Kidney (tissue), 14 donors: Measurements from ENCODE around the gene ATP7A. TPM values are rescaled to one million over a fixed set of nuclear protein-coding genes. Genes with fewer than 3 reads are reported as not detected.
"Not testable (repeated sequence)": the region's sequence is repeated elsewhere in the genome, so short reads cannot be mapped to it uniquely, and the experiment has no call there.

Source experiments
- DNase-seq, 5 donors: peaks; one replicate each; pipeline ENCODE4 v3.0.0-alpha.2; 2013 to 2020
- FAIRE-seq: peaks from 2 replicates; lab custom pipeline; 2012; peaks lifted over from hg19 to GRCh38; lab: Jason Lieb, UNC
- H3K27ac ChIP-seq, 2 donors: one replicate each; pipeline ENCODE4 v1.7.0; 2013; ENCODE audit warnings: low read depth in 2 of 2, low read length in 2 of 2, inconsistent platforms in 1 of 2
- H3K27me3 ChIP-seq: one replicate; pipeline ENCODE4 v1.7.1; 2013; ENCODE audit warnings: low read length, inconsistent platforms; ENCODE audit not compliant: control insufficient read depth, insufficient read depth
- H3K36me3 ChIP-seq, 3 donors: one replicate each; pipeline versions ENCODE4 v1.7.0 to v1.7.1; 2013; ENCODE audit warnings: low read length in 3 of 3, control low read depth in 1 of 3, inconsistent platforms in 1 of 3; ENCODE audit not compliant: insufficient read depth in 3 of 3, control insufficient read depth in 2 of 3
- H3K4me1 ChIP-seq, 3 donors: one replicate each; pipeline versions ENCODE4 v1.7.0 to v1.7.1; 2013; ENCODE audit warnings: low read length in 3 of 3, inconsistent platforms in 1 of 3, low read depth in 1 of 3; ENCODE audit not compliant: control insufficient read depth in 2 of 3, insufficient read depth in 2 of 3
- H3K4me3 ChIP-seq, 3 donors: one replicate each; pipeline versions ENCODE4 v1.7.0 to v1.8.1; 2013; ENCODE audit warnings: low read length in 3 of 3, control low read depth in 1 of 3, inconsistent platforms in 1 of 3
- H3K9ac ChIP-seq, 3 donors: one replicate each; pipeline versions ENCODE4 v1.7.0 to v1.7.1; 2013; ENCODE audit warnings: low read length in 3 of 3, control low read depth in 1 of 3, inconsistent platforms in 1 of 3
- H3K9me3 ChIP-seq, 3 donors: one replicate each; pipeline versions ENCODE4 v1.7.0 to v1.7.1; 2013; ENCODE audit warnings: low read length in 3 of 3, control low read depth in 1 of 3, inconsistent platforms in 1 of 3; ENCODE audit not compliant: control insufficient read depth in 2 of 3, insufficient read depth in 1 of 3
- CTCF ChIP-seq: IDR thresholded peaks from 3 replicates; pipeline ENCODE4 v1.5.1; 2012; ENCODE audit warnings: mild to moderate bottlenecking, moderate library complexity, borderline replicate concordance; ENCODE audit not compliant: insufficient read depth; ENCODE audit errors: extremely low read depth
- intact Hi-C: fragments of 100-400 bp; cut with DNase I; formaldehyde crosslinking; loops from one replicate; pipeline ENCODE4 v1.11.1; 2022
- polyA plus RNA-seq: library from polyadenylated mRNA; stranded (reverse); fragments of 350-450 nt; fragmentation: Illumina TruSeq; extraction: RNeasy Lipid Tissue Mini Kit (QIAGEN cat#74804); gene quantifications from one replicate; pipeline ENCODE4 v1.2.3, GENCODE V29; 2014; ENCODE audit warnings: low read depth, low replicate concordance; ENCODE audit not compliant: insufficient read depth
- total RNA-seq: library from RNA; stranded (reverse); fragmentation: NEBNext Ultra II Directional; extraction: Animal tissue kit (Norgen Biotek cat#: 25700); gene quantifications from one replicate; pipeline ENCODE4 v1.2.1, GENCODE V29; 2021
- donor health status: control.
- donor health status: control.
- donor health status: control.
- donor health status: control.
- donor health status: control.
- donor health status: DM: yes; HTN: yes; CAD: no.
- donor health status: Normal renal cell carcinoma (clear cell type).

ATP7A gene
- total and polyA plus RNA-seq, 2 donors from 2014 or later: 1.9 to 11.9 TPM

DNA sequence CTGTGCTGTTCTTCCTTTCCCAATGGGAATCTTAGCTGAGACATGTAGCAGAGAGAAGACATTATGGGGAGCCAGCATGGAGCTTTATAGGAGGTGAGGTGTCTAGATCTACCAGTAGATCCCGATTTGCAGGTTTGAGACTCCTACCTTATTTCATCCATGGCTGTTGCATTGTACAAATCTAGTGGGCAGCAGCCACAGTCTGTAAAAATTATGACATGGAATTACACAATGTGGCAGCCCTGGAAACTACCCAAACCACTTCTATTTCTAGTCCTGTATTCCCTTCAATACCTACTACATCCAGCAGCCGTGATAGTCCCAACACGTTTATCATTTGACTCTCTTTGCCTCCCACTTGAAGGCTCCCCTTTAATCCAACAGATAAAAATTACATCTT is 8.1 kb downstream of the ATP7A start:
- no peak for TF ChIP-seq CTCF
- Histone ChIP-seq H3K27ac (no peak overlapping the region), H3K4me3 (no peak overlapping the region), H3K27me3 (no peaks in the 10 kb centered on the region), H3K9me3 (no peaks in the 10 kb centered on the region), H3K36me3 (no peaks in the 10 kb centered on the region), H3K9ac (no peak overlapping the region), H3K4me1 (no peaks in the 10 kb centered on the region)
- DNase-seq (no peak), FAIRE-seq (no peak)
- intact Hi-C loops: no loop called here

DNA sequence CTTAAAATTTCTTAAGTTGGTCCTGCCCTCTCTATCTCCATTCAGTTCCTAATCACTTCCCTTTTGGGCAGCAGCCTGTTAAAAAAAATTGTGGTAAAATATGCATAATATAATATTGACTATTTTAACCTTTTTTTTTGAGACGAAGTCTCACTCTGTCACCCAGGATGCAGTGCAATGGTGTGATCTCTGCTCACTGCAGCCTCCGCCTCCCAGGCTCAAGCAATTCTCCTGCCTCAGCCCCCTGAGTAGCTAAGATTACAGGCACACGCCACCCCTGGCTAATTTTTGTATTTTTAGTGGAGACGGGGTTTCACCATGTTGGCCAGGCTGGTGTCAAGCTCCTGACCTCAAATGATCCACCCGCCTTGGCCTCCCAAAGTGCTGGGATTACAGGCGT is 8.9 kb downstream of the ATP7A start:
- FAIRE-seq, H3K4me1 ChIP-seq, H3K36me3 ChIP-seq, H3K4me3 ChIP-seq, DNase-seq, H3K9ac ChIP-seq, intact Hi-C loops, H3K9me3 ChIP-seq, H3K27ac ChIP-seq, H3K27me3 ChIP-seq: not testable (repeated sequence)

DNA sequence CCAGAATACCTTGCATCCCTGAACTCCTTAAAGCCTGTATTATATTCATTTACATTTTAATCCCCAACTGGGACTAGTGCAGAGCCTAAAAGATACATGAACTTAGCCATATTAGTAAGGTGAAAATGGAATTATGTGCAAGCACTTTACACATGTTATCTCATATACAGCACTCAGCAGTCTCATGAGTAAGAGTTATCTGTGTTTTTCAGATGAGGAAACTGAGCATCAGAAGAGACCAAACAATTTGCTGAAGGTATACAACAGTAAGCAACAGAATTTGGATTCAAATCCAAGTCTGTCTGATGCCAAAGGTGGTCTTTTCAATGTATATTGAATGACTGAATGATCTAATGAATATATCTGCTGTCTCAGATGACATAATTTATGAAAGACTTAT is 12.3 kb downstream of the ATP7A start:
- DNase-seq (no peak), FAIRE-seq (no peak)
- Histone ChIP-seq H3K27me3 (no peaks in the 10 kb centered on the region), H3K36me3 (no peaks in the 10 kb centered on the region), H3K4me3 (no peak overlapping the region), H3K9me3 (no peaks in the 10 kb centered on the region), H3K27ac (no peak overlapping the region), H3K9ac (no peak overlapping the region), H3K4me1 (no peaks in the 10 kb centered on the region)
- intact Hi-C loops: no loop called here
- TF ChIP-seq CTCF: no peak

- DNase-seq: no peak
- H3K9me3 ChIP-seq: no peaks in the 10 kb centered on the region
- no peaks in the 10 kb centered on the region for H3K36me3 ChIP-seq
- no peak overlapping the region for H3K27ac ChIP-seq
- no peaks in the 10 kb centered on the region for H3K4me1 ChIP-seq
- H3K4me3 ChIP-seq: no peak overlapping the region
- intact Hi-C loops: no loop called here
- no peak for TF ChIP-seq CTCF
- FAIRE-seq: peak; percentile 74
- H3K9ac ChIP-seq: no peak overlapping the region
- H3K27me3 ChIP-seq: no peaks in the 10 kb centered on the region
Measured at GRCh38 chrX:77924320-77924859, 13.9 kb downstream of the ATP7A start.
